GM10266 (cell line): ENCODE data around the gene MYO16.

ENCODE experiments used
- DNase-seq: peaks from one replicate; pipeline ENCODE4 v3.0.0; 2012; ENCODE audit errors: extremely low spot score
- TF ChIP-seq, protein P1 (sequence below): IDR thresholded peaks from 2 replicates; pipeline ENCODE4 v1.5.1; 2012; ENCODE audit warnings: mild to moderate bottlenecking, low read depth; ENCODE audit not compliant: control insufficient read depth, insufficient read depth; ENCODE audit errors: missing control alignments

The MYO16 gene

DNA sequence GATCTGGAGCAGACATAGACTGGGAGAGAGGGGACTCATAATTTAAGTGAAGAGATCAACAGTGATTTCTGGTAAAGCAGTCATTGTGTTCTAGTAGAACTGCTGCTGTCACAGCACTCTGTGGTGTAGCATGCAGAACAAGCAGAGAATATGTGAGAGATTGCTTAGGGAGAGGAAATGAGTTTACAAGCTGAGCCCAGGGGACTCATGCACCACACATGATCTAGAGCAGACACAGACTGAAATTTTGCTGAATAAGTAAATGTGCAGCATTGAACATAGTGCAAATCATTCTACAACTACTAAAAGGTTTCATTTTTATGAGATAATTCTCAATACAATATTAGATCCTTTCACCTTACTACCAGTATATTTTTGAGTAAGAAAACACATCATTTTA, 125.7 kb downstream of the MYO16 start:
- DNase-seq = no peak

DNA sequence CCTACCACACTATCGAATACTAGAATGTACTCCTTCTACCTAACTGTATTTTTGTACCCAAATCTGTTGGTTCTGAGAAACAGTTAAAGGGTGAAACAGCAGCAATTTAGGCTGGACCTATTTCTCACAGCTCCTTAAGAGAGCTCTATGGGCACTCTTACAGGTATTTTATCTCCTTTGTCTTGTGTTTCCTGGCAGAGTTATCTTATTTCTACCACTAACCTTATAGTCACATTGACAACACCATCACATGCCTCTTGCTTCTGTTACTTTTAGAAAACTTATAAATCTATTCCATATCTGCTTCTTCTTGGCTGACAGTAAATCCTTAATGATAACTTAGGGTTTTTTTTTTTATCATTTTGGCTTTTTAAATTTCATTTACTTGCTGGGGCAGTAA, 130.7 kb downstream of the MYO16 start:
- TF ChIP-seq, protein P1, sequence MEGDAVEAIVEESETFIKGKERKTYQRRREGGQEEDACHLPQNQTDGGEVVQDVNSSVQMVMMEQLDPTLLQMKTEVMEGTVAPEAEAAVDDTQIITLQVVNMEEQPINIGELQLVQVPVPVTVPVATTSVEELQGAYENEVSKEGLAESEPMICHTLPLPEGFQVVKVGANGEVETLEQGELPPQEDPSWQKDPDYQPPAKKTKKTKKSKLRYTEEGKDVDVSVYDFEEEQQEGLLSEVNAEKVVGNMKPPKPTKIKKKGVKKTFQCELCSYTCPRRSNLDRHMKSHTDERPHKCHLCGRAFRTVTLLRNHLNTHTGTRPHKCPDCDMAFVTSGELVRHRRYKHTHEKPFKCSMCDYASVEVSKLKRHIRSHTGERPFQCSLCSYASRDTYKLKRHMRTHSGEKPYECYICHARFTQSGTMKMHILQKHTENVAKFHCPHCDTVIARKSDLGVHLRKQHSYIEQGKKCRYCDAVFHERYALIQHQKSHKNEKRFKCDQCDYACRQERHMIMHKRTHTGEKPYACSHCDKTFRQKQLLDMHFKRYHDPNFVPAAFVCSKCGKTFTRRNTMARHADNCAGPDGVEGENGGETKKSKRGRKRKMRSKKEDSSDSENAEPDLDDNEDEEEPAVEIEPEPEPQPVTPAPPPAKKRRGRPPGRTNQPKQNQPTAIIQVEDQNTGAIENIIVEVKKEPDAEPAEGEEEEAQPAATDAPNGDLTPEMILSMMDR = no peak
- no peak for DNase-seq

More for the DNA sequence above, 125.7 kb downstream of the MYO16 start:
- TF ChIP-seq, protein P1 = no peak

DNA sequence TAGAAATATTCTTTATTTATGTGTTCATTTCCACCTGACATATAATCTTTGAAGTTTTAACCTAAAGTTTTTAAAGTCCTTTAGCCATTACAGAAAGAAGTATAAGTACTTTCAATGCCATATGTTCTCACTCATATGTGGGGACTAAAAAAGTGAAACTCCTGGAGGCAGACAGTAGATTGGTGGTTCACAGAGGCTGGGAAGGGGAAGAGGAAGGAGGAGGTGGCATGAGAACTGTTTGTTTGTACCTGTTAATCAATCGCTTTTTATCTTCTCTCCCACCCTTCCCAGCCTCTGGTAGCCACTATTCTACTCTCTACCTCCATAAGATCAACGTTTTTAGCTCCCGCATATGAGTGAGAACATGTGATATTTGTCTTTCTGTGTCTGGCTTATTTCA, 131.1 kb downstream of the MYO16 start:
- DNase-seq = no peak
- TF ChIP-seq, protein P1 = no peak

DNA sequence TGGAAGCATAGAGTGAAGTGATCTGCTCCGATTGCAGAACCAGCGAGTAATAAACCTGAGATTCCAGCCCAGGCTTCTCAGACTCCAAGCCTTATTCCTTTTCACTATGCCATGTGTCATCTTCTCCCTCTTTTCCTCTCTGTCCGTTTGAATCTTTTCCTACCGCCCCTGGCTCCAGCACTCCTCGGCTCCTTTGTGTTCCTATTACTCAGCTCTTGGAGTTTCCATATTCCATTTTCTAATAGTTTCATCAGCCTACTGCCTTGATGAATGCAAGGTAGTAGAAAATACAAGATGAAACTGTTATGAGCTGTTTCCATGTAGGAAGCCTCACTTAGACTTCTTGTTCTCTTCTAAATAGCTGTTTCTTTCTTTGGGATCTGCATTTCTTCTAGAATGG, 138.6 kb downstream of the MYO16 start:
- DNase-seq = no peak
- TF ChIP-seq, protein P1 = no peak

DNA sequence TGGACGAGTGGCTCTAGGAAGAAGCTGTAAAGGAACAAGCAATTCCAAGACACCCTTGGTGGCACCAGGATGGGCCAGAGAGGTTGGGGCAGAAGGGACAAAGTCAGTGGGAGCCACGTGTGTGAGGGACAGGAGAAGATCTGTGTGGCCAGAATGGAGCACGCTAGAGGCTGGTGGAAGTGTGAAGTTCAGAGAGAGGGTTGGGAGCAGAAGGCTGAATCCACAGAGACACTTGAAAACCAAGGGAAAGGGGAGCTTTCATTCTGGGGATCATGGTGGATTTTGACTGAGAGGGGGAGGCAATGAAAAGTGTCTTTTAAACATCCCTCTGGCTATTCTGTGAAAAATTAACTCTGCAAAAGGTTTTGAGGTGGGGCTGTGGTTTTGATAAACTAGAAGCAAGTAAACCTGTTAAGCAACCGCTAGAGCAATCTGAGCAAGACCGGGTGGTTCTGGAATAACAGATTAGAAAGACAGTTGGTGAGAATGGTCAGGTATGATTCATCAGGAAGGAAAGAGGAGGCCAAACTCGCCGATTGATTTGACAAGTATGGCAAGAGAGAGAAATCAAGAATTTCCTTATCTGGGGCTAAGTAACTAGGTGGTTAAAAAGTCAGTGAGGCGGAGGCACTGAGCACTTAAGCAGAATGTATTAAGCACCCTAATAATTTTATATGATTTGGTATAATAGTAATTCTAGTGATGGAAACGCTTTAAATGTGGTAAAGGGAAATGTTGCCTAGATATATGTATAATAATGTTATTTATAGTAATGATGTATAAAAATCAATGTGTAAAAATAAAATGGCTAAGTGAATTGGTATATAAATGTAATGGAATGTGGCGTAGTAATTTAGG, 140.0 kb downstream of the MYO16 start:
- TF ChIP-seq, protein P1 = no peak
- DNase-seq = no peak

DNA sequence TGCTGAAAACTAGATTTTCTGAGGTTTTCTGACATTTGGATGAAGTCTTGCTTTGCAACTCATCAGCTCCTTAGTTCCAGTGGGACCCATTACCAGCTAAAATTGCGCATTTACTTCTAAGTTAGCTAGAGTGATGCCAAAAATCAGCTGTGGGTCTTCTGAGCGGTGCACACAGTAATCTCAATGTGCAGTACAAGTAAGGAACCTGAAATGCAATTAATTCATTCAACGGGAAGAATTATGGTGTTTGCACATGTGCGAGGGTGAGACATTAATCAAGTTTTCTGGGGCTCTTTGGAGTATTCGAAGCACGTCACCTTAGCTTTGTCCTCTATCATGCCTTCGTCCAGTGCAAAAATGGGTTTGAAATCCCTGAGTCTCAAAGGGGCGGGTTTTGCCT, 146.2 kb downstream of the MYO16 start:
- DNase-seq = no peak
- TF ChIP-seq, protein P1 = no peak

DNA sequence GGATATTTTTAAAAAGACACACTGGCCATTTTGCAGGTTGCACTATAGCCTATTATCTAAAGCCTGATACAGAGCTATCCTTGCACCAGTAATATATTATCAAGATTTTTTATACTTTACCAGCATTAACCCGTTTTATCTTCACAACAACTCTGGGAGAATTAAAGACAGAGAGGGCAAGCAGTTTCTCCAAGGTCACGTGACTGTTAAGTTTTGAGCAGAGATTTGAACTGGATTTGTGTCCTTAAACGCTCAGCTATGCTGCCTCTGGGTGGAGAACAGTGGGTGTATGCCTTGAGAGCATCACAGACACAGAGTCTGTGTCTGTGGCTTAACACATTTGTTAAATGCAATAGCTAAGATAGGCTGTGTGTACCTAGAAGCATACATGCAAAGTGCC, 147.2 kb downstream of the MYO16 start:
- no peak for DNase-seq
- TF ChIP-seq, protein P1 = no peak
